ENCODE measurements around the gene GTF3C5. TPM values are rescaled to one million over a fixed set of nuclear protein-coding genes. Genes with fewer than 3 reads are reported as not detected.

Gene GTF3C5
- total RNA-seq, 1 donor from 2014 or later, result 29.7 TPM

- FAIRE-seq, result no peak
- peaks cover 70% of the 10 kb centered on the region for H3K36me3 ChIP-seq (ENCODE audit: control insufficient read depth, insufficient read depth, low read length)
These were observed 74.6 kb downstream of the GTF3C5 start for GRCh38 chr9:133105461-133105770.

GRCh38 chr9:133106511-133107244 is 75.9 kb downstream of the GTF3C5 start:
- DNase-seq (ENCODE audit: low read depth) (no peak), FAIRE-seq (no peak)
- Histone ChIP-seq H3K36me3 (ENCODE audit: control insufficient read depth, insufficient read depth, low read length) (peaks cover 60% of the 10 kb centered on the region), H3K4me3 (ENCODE audit: low read depth, low read length) (no peak overlapping the region), H3K27me3 (ENCODE audit: control insufficient read depth, insufficient read depth, low read length) (no peaks in the 10 kb centered on the region)
- TF ChIP-seq, protein P1, sequence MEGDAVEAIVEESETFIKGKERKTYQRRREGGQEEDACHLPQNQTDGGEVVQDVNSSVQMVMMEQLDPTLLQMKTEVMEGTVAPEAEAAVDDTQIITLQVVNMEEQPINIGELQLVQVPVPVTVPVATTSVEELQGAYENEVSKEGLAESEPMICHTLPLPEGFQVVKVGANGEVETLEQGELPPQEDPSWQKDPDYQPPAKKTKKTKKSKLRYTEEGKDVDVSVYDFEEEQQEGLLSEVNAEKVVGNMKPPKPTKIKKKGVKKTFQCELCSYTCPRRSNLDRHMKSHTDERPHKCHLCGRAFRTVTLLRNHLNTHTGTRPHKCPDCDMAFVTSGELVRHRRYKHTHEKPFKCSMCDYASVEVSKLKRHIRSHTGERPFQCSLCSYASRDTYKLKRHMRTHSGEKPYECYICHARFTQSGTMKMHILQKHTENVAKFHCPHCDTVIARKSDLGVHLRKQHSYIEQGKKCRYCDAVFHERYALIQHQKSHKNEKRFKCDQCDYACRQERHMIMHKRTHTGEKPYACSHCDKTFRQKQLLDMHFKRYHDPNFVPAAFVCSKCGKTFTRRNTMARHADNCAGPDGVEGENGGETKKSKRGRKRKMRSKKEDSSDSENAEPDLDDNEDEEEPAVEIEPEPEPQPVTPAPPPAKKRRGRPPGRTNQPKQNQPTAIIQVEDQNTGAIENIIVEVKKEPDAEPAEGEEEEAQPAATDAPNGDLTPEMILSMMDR (IDR thresholded peaks at IDR 0.05; ENCODE audit: insufficient read depth, low read length, severe bottlenecking), result no peak

More at GRCh38 chr9:133105461-133105770, 74.6 kb downstream of the GTF3C5 start:
- TF ChIP-seq, protein P1 (IDR thresholded peaks at IDR 0.05; ENCODE audit: insufficient read depth, low read length, severe bottlenecking), result no peak
- Histone ChIP-seq H3K4me3 (ENCODE audit: low read depth, low read length) (no peak overlapping the region), H3K27me3 (ENCODE audit: control insufficient read depth, insufficient read depth, low read length) (no peaks in the 10 kb centered on the region)
- DNase-seq (ENCODE audit: low read depth), result no peak

- Histone ChIP-seq H3K4me3 (ENCODE audit: low read depth, low read length) (no peak overlapping the region), H3K27me3 (ENCODE audit: control insufficient read depth, insufficient read depth, low read length) (no peaks in the 10 kb centered on the region), H3K36me3 (ENCODE audit: control insufficient read depth, insufficient read depth, low read length) (peaks cover 63% of the 10 kb centered on the region)
- DNase-seq (ENCODE audit: low read depth), result no peak
- TF ChIP-seq, protein P1 (IDR thresholded peaks at IDR 0.05; ENCODE audit: insufficient read depth, low read length, severe bottlenecking), result no peak
- FAIRE-seq, result no peak
These were observed 76.5 kb downstream of the GTF3C5 start for GRCh38 chr9:133107245-133107722.

Other genes with a start within 250 kb of the GTF3C5 start
- 0.26 TPM in 1 of 2 replicates, not detected in the other for gene AK8, start 152.7 kb upstream of the GTF3C5 start, total RNA-seq
- gene SPACA9, start 152.1 kb upstream of the GTF3C5 start, total RNA-seq, result 0.79 and 2.3 TPM in 2 replicates
- 20.8 and 22.3 TPM in 2 replicates for gene TSC1, start 86.4 kb upstream of the GTF3C5 start, total RNA-seq
- not detected in 2 replicates for gene GFI1B, start 52.3 kb upstream of the GTF3C5 start, total RNA-seq
- gene CEL, start 31.0 kb downstream of the GTF3C5 start, total RNA-seq, result 0.53 and 1.3 TPM in 2 replicates
- gene RALGDS, start 90.2 kb downstream of the GTF3C5 start, total RNA-seq, result 18.7 and 21.1 TPM in 2 replicates
- gene GBGT1, start 132.9 kb downstream of the GTF3C5 start, total RNA-seq, result 1.0 and 1.1 TPM in 2 replicates
- not detected in 2 replicates for gene OBP2B, start 178.3 kb downstream of the GTF3C5 start, total RNA-seq
- 1.8 and 1.9 TPM in 2 replicates for gene ABO, start 244.2 kb downstream of the GTF3C5 start, total RNA-seq